OCI-LY3 (cell line): ENCODE results near the gene ZNF436.

Experiments
- H2AFZ ChIP-seq: fragments of 200-600, 300-600 bp; shearing (Covaris generic); 2 replicates; pipeline ENCODE4 v1.6.0; 2014; ENCODE audit warnings: antibody characterized with exemption, low read depth, low read length
- H3K27ac ChIP-seq: fragments of 200-600, 300-600 bp; sonication (generic); 2 replicates; pipeline ENCODE4 v1.5.1; 2014; ENCODE audit warnings: mild to moderate bottlenecking, low read length, moderate library complexity, mixed read lengths
- H3K27me3 ChIP-seq: fragments of 200-600, 300-600 bp; sonication (generic); 2 replicates; pipeline ENCODE4 v1.6.1; 2014; ENCODE audit warnings: low read depth, low read length, mixed read lengths
- H3K36me3 ChIP-seq: fragments of 200-600, 300-600 bp; sonication (generic); replicated peaks from 2 replicates; pipeline ENCODE3; 2014; ENCODE audit warnings: low read depth, low read length, mixed read lengths
- H3K4me1 ChIP-seq: fragments of 300-600, 200-600 bp; sonication (generic); 2 replicates; pipeline ENCODE4 v1.6.1; 2014; ENCODE audit warnings: low read length, mixed read lengths
- H3K4me2 ChIP-seq: fragments of 200-600, 300-600 bp; sonication (generic); 2 replicates; pipeline ENCODE4 v1.6.1; 2014; ENCODE audit warnings: low read length, mixed read lengths
- H3K4me3 ChIP-seq: fragments of 300-600, 200-600 bp; sonication (generic); 2 replicates; pipeline ENCODE4 v1.5.1; 2014; ENCODE audit warnings: antibody characterized with exemption, mild to moderate bottlenecking, low read length, moderate library complexity
- H3K79me2 ChIP-seq: fragments of 300-600, 200-600 bp; shearing (Covaris generic); 2 replicates; pipeline ENCODE4 v1.6.1; 2014; ENCODE audit warnings: mild to moderate bottlenecking, low read length, mixed read lengths
- H3K9ac ChIP-seq: fragments of 300-600, 200-600 bp; shearing (Covaris generic); 2 replicates; pipeline ENCODE4 v1.6.0; 2014; ENCODE audit warnings: mild to moderate bottlenecking, low read length, moderate library complexity
- H3K9me3 ChIP-seq: fragments of 200-600, 300-600 bp; shearing (Covaris generic); 2 replicates; pipeline ENCODE4 v1.6.1; 2014; ENCODE audit warnings: low read length, mixed read lengths; ENCODE audit not compliant: insufficient read depth
- H4K20me1 ChIP-seq: fragments of 200-600, 300-600 bp; sonication (generic); 2 replicates; pipeline ENCODE4 v1.6.1; 2016; ENCODE audit warnings: low read length, mixed read lengths; ENCODE audit not compliant: insufficient read depth
- EZH2phosphoT487 ChIP-seq: fragments of 200-600 bp; shearing (Covaris generic); IDR thresholded peaks from 2 replicates; pipeline ENCODE4 v1.6.1; 2018; ENCODE audit warnings: antibody characterized with exemption, mixed run types, low read depth
- TF ChIP-seq, protein P1 (sequence below): fragments of 200-600, 300-600 bp; sonication (generic); IDR thresholded peaks from 2 replicates; pipeline ENCODE4 v1.5.1; 2014; ENCODE audit warnings: antibody characterized with exemption, low read length, low read depth

The ZNF436 gene

DNA sequence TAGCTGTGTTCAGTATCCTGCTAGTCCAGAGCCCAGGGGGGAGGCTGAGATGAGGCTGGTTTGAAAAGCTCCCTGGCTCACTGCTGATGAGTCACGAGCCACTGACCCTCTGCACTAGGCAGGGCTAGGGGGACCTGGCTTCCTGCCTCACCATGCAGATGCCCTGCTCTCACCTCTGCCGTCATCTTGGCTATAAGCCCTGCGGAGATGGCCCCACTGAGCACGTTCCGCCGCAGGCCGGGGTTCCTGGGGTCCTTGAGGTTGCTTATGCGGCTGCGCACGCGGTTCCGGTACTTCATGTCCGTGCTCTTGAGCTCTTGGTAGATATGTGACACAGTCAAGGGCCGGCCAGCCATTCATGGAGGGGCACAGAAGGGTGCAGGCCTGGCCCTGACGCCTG is 24.1 kb upstream of the ZNF436 start:
- Histone ChIP-seq H3K79me2 (no peaks in the 10 kb centered on the region), H3K9ac (no peak overlapping the region), H4K20me1 (no peaks in the 10 kb centered on the region), H3K36me3 (no peaks in the 10 kb centered on the region), H3K27me3 (peaks cover 18% of the 10 kb centered on the region), H3K4me1 (peaks cover 3% of the 10 kb centered on the region), H3K4me3 (no peak overlapping the region), H3K9me3 (no peaks in the 10 kb centered on the region), H2AFZ (no peak overlapping the region), H3K27ac (no peak overlapping the region), H3K4me2 (no peak overlapping the region)
- TF ChIP-seq EZH2phosphoT487, result no peak
- TF ChIP-seq, protein P1, sequence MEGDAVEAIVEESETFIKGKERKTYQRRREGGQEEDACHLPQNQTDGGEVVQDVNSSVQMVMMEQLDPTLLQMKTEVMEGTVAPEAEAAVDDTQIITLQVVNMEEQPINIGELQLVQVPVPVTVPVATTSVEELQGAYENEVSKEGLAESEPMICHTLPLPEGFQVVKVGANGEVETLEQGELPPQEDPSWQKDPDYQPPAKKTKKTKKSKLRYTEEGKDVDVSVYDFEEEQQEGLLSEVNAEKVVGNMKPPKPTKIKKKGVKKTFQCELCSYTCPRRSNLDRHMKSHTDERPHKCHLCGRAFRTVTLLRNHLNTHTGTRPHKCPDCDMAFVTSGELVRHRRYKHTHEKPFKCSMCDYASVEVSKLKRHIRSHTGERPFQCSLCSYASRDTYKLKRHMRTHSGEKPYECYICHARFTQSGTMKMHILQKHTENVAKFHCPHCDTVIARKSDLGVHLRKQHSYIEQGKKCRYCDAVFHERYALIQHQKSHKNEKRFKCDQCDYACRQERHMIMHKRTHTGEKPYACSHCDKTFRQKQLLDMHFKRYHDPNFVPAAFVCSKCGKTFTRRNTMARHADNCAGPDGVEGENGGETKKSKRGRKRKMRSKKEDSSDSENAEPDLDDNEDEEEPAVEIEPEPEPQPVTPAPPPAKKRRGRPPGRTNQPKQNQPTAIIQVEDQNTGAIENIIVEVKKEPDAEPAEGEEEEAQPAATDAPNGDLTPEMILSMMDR, result no peak

DNA sequence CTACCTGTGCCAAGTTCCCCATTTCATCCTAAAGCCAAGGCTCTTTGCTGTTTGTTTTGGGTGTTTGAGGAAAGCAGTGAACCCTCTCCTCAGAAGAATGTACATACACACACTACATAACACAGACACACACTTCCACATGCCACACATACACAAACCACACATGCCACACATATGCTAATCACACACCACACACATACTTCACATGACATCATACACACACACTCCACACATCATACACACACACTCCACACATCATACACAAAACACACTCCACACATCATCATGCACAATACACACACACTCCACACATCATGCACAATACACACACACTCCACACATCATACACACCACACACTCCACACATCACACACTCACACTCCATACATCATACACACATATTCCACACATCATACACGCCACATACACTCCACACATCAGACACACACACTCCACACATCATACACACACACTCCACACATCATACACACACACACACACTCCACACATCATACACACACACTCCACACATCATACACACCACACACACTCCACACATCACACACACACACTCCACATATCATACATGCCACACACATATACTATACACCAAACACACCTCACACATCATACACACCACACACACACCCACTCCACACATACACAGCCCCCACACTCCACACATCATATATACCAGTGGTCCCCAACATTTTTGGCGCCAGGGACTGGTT is 22.7 kb upstream of the ZNF436 start:
- Histone ChIP-seq H3K4me2 (no peak overlapping the region), H3K9ac (no peak overlapping the region), H3K79me2 (no peaks in the 10 kb centered on the region), H3K4me1 (peaks cover 3% of the 10 kb centered on the region), H4K20me1 (no peaks in the 10 kb centered on the region), H3K9me3 (no peaks in the 10 kb centered on the region), H2AFZ (no peak overlapping the region), H3K27me3 (peaks cover 21% of the 10 kb centered on the region), H3K36me3 (no peaks in the 10 kb centered on the region), H3K27ac (no peak overlapping the region), H3K4me3 (no peak overlapping the region)
- TF ChIP-seq, protein P1, result no peak

DNA sequence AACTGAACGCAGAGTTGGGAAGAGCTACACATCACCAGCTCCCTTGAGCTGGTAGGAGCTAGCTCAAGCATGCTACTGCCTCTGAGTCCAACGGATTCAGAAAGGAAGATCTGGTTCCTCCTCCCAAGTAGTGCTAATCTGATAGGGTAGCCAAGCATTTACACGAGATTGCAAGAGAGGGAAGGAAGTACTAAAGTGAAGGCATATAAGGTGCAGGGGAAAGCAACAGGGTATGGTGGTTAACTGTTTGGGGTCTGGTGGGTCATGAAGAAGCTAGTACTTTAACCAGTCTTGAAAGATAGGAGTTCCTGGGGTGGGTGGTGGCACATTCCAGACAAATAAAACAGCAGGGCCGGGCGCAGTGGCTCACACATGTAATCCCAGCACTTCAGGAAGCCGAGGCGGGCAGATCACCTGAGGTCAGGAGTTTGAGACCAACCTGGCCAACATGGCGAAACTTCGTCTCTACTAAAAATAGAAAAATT is 20.2 kb upstream of the ZNF436 start:
- Histone ChIP-seq H3K36me3 (no peaks in the 10 kb centered on the region), H4K20me1 (no peaks in the 10 kb centered on the region), H3K27me3 (peaks cover 10% of the 10 kb centered on the region; the same call in 1 of the 2 replicates), H3K27ac (no peak overlapping the region), H3K9me3 (no peaks in the 10 kb centered on the region), H3K4me3 (no peak overlapping the region), H3K4me2 (no peak overlapping the region), H2AFZ (no peak overlapping the region), H3K4me1 (peaks cover 3% of the 10 kb centered on the region), H3K9ac (no peak overlapping the region), H3K79me2 (no peaks in the 10 kb centered on the region)
- TF ChIP-seq EZH2phosphoT487, result no peak
- TF ChIP-seq, protein P1, result no peak

DNA sequence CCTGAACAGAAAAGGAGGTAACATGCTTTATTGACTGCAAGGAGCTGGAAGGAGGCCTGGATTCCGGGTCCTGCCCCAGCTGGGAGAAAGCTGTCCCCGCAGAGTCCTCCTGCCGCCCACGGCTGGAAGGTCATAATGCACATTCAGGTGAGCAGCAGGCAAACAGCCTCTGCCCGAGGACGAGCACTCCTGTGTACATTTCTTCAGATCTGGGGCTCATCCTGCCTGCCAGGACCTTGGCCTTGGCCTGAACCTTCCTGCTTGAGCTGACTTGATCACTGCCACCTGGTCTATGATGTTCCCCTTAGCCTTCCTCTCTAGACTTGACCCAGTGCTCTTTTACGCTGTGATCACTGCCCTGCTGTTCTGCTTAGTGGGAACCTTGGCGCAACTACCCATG is 17.9 kb upstream of the ZNF436 start:
- Histone ChIP-seq H3K4me2 (no peak overlapping the region), H3K36me3 (no peaks in the 10 kb centered on the region), H3K4me3 (no peak overlapping the region), H3K4me1 (peaks cover 5% of the 10 kb centered on the region), H3K9ac (no peak overlapping the region), H4K20me1 (no peaks in the 10 kb centered on the region), H3K9me3 (no peaks in the 10 kb centered on the region), H3K27me3 (0 out of 2 replicates have a peak, but pooled peaks cover 12% of the 10 kb centered on the region), H3K27ac (no peak overlapping the region), H2AFZ (no peak overlapping the region), H3K79me2 (no peaks in the 10 kb centered on the region)
- TF ChIP-seq, protein P1, result no peak
- no peak for TF ChIP-seq EZH2phosphoT487
